Fibroblast of skin of right quadriceps (primary cell): ENCODE results near the gene ALAD.
"Not testable (repeated sequence)": the region's sequence is repeated elsewhere in the genome, so short reads cannot be mapped to it uniquely, and the experiment has no call there.

ENCODE experiments used
- DNase-seq: peaks from one replicate; pipeline ENCODE4 v3.0.0-alpha.2; 2013

Gene ALAD

GRCh38 chr9:113397203-113397631, 3.9 kb downstream of the ALAD start:
- DNase-seq, result no peak

- no peak for DNase-seq
These were observed 5.9 kb downstream of the ALAD start for GRCh38 chr9:113395000-113395861.

- DNase-seq, result no peak
These were observed 7.8 kb downstream of the ALAD start for GRCh38 chr9:113393281-113393680.

GRCh38 chr9:113391917-113392316, 9.2 kb downstream of the ALAD start:
- DNase-seq, result no peak

GRCh38 chr9:113390192-113390960, 10.7 kb downstream of the ALAD start:
- no peak for DNase-seq

- DNase-seq, result no peak
These were observed 11.6 kb downstream of the ALAD start for GRCh38 chr9:113389451-113389850.

GRCh38 chr9:113388833-113389232, 12.3 kb downstream of the ALAD start:
- no peak for DNase-seq

GRCh38 chr9:113387560-113388230, 13.4 kb downstream of the ALAD start:
- DNase-seq, result no peak

- no peak for DNase-seq
These were observed 14.3 kb downstream of the ALAD start for GRCh38 chr9:113386571-113387393.

- no peak for DNase-seq
These were observed 19.1 kb downstream of the ALAD start for GRCh38 chr9:113381909-113382411.

GRCh38 chr9:113381441-113381840, 19.6 kb downstream of the ALAD start:
- not testable (repeated sequence) for DNase-seq

- DNase-seq, result no peak
These were observed 20.2 kb downstream of the ALAD start for GRCh38 chr9:113380869-113381378.

- not testable (repeated sequence) for DNase-seq
These were observed 21.3 kb downstream of the ALAD start for GRCh38 chr9:113379829-113380210.

- DNase-seq, result not testable (repeated sequence)
These were observed 21.8 kb downstream of the ALAD start for GRCh38 chr9:113379094-113379828.

- DNase-seq, result peak; percentile 70
These were observed 24.2 kb downstream of the ALAD start, which contains the start of gene HDHD3 for GRCh38 chr9:113376634-113377567. Gene HDHD3 (minus strand): TSS chr9:113376986. CDS start chr9:113374354, 2,632 bp downstream.

GRCh38 chr9:113375057-113376023, 25.7 kb downstream of the ALAD start:
- DNase-seq, result no peak

- no peak for DNase-seq
These were observed 27.2 kb downstream of the ALAD start for GRCh38 chr9:113373676-113374392.

GRCh38 chr9:113373256-113373655, 27.8 kb downstream of the ALAD start:
- DNase-seq, result no peak
